GM21723 (cell line): ENCODE data around the gene PAH.

ENCODE experiments used
- ATAC-seq: cut with Tn5 transposase; IDR thresholded peaks from one replicate; pipeline ENCODE4 v1.9.1; 2021; ENCODE audit warnings: mild to moderate bottlenecking, moderate library complexity; ENCODE audit not compliant: unreplicated experiment

PAH gene

GRCh38 chr12:102950950-102951619 is 34.0 kb upstream of the PAH start:
- ATAC-seq: no peak

DNA sequence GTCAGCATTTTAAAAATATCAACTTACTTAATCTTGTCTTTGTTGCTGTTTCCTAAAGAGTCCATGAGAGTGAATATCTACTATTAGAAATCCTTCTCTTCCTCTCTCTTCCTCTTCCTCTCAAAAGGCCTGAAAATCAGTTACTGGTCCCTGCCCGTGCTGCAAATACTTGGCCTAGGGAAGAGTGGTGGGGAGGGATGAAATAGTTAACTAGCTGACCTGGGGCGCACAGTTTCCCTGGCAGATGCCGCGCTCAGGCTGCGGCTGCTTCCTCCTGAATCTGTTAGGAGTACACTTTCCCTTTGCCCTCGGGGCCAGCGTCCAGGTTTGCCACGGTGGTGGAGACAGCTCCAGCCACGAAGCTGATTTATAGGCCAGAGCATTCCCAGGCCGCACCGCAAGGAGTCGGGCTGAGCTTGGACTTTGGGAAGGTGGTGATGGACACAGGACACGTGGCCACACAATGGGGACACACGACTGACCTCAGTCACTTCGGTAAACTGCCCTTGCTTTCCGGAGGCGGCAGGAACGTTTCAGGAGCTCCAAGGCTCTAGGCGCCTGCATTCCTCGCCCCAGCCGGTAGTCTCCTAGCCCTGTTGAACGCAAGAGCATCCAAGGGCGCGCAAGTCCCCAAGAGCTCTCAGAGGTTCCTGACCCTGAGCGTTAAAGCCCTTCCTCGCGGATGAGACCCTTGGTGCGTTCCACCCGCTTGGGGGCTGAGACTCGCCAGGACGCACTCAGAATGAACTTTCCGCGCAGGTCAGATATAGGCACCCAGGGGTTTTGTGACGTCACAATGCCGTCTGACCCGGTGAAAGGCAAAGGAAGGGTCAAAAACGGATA is 33.3 kb upstream of the PAH start:
- no peak for ATAC-seq

- no peak for ATAC-seq
Observed at GRCh38 chr12:102948941-102949352, 31.9 kb upstream of the PAH start.

DNA sequence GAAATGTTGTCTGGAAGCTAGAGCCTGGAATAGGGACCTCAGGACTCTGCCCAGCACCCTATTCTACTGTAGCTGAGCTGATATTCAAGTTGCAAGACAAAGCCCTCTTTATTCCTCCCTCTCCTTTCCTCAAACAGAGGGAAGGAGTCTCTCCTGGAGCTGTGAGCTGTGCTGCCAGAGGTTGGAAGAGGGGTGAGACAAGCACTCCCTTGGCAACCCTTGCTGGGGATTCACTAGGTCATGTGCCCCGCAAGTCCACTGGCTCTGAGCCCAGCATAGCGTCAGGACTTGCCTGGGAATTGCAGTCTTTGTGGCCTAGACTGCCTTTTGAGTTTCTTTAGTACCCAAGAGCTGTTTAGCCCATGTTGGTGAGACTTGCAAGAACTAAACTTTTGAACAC is 29.0 kb upstream of the PAH start:
- no peak for ATAC-seq

DNA sequence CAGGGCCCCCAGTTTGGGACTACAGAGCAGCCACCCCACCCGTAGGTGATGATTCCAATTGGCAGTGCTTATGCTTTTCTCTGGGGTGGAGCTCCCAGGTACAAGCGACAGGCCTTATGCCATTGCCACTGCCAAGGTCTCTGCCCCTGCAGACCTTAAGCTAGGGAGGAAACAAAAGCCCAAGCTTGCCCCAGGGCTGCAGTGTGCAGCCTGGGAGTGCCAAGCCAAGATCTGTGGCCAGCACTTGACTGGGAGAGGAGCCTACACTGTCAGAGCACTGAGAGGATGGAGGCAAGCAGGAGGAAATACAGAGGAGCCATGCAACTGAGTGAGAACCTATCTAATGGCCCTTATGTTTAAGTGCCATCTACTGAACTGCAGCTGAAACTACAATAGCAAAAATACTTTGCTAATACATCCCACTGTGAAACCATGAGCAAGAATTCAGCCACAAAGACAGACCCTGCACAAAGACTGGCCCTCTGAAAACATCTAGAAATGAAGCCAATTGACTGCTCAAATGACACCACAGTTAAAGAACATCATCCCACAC is 22.7 kb upstream of the PAH start:
- ATAC-seq: no peak

GRCh38 chr12:102939059-102939458 is 22.0 kb upstream of the PAH start:
- no peak for ATAC-seq

DNA sequence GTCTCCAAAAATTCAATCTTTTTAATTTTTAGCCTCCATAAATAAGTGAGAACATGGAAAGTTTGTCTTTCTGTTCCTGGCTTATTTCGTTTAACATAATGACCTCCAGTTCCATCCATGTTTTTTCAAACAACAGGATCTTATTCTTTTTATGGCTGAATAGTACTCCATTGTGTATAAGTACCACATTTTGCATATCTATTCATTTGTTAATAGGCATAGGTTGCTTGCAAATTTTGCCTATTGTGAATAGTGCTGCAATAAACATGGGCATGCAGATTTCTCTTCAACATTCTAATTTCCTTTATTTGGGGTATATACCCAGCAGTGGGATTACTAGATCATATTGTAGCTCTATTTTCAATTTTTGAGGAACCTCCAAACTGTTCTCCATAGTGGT is 16.1 kb upstream of the PAH start:
- no peak for ATAC-seq

DNA sequence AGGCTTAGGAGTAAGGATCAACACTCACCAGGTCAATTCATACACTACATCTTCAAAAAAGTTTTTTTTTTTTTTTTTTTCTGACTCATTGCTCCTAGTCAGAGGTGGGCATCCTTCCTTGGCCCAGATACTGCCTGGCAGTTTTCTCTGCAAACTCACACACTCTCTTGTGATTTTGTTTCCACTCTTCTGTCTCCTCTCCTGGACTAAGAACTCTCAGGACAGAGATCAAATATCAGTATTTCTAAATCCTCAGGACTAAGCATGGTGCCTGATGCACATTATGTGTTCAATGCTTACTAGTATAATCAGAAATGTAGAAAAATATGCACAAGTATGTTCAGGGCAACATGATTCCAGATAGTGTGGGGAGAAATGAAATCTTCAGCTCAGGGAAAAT is 10.2 kb upstream of the PAH start:
- ATAC-seq: no peak

DNA sequence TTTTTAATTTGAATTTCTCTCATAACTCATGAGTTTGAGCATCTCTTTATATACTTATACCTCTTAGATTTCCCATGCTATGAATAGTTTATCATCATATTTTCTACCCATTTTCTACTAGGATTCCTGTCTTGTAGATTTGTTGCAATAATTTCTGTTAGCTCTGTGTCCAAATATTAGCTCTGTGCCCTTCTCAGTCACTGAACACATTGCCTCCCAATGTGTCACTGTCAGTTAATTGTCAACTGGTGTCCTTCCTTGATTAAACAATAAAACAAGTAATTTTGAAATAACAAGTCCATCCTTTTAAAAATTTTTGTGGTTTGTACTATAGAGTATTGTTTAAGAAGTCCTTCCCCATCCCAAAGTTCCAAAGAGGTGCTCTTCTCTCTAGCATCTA is 4.2 kb upstream of the PAH start:
- ATAC-seq: no peak

GRCh38 chr12:102920271-102920670 is 3.2 kb upstream of the PAH start:
- ATAC-seq: no peak

- ATAC-seq: no peak
Observed at GRCh38 chr12:102918840-102919239, 1.8 kb upstream of the PAH start.

DNA sequence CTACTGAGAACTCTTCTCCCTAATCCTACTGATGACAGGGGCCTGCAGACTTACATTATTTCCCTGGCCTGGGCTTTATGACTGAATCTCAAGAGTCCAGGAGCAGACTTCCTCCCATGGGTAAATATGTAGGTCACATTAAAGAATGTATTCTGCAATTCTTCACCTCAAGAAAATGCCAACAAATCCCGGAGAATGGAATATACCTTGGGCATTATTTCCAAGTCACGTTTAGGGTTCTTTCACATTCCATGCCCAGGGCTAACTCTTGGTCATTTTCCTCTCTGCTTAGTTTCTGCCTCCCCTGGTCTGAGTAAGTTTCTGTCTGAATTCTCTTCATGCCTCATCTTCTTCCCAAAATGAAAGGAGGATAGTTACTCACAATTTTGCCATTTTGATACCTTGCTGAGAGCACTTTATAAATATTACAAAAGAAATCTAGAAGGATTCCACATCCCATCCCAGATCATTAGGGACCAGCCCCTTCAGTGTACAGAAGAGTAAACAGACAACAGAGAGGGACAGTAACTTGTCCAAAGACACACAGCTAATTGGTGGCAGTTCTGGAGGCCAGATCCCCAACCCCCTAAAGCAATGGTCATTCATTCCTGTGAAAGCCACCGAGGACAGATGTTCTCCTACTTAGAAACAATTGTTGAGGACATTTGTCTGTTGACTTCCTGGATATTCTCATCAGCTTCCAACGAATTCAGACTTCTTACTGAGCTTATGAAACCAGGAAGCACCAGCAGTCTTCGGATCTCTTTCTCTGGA is 605 bp downstream of the PAH start:
- ATAC-seq: no peak

DNA sequence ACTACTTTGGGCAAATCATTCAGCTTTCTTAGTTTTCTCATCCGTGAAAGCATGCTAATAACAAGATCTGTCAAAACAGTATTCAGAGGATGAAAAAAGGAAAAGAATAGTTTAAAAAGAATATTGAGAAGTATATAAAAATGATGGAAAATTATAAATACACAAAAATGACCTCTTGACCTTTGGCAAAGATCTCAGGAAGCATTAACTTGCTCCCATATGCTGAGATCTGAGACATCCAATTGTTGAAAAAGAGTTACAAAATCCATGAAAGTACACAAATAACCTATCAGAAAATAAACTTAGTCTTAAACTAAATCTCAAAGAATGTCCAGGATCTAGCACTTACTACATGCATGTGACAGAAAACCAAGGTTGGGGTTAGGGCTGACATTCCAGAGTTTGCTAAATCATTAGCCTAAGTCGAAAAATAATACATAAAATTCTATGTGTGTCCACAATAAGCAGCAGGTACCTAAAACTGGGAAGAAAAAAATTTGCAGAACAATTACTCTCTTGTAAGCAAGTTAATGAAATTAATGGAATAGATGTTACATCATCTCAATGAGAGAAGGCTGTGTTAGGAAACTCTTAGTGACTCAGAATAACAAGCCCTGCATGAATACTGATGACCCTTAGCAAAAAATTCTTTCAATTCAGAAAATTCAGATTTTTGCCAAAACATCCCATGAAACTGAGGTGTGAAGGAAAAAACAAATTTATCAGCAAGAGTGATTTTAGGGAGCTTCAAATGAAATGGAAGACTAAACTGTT is 3.4 kb downstream of the PAH start:
- ATAC-seq: no peak

GRCh38 chr12:102912258-102912657 is 4.8 kb downstream of the PAH start:
- no peak for ATAC-seq

- no peak for ATAC-seq
Observed at GRCh38 chr12:102911320-102911719, 5.7 kb downstream of the PAH start.

DNA sequence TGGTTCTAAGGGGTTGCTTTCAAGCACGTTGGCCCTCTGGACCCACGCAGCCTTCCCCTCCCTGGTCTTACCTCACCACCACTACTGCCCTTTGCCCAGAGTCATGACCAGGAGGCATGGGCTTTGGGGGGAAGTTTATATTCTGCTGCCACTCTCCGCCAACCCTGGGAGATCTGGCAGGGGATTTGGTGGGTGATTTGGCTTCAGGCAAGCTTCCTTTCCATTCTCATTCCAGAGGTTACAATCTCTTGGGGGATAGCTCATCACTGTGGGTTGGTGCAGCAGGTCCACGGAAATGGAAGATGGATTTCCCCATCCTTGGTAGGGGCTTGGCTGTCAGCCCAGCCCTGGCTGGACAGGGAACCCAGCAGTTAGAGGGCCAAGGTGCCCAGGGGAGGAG is 6.3 kb downstream of the PAH start:
- no peak for ATAC-seq

DNA sequence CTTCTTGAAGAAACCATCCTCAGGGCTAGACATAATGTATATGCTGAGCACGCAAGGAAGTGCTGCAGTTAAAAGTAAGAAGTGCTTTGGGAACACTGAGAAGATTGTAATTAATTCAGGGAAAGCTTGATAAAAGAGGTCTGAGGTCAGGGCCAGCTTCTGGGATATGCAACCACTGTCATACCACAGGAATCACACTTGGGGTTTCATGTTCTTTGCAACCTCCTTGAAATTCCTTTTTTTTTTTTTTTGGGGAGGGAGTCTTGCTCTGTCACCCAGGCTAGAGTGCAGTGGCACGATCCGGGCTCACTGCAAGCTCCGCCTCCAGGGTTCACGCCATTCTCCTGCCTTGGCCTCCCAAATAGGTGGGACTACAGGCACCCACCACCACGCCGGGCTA is 6.9 kb downstream of the PAH start:
- no peak for ATAC-seq

DNA sequence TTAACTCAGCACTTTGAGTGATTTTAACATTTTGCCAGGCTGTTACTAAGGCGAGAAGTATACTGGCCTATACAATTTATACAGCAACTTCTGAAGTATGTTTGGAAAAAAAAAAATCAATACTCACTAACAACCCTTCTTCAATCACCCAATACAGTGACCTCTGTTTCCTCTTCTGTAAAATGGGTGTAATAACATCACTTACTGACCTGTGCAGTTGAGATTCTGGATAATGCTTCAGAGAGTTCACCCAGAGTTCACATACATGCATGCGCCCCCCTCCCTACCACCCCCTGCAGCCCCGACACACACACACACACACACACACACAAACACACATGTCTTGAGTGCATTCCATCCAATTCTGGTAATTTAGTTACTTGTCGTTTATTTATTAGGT is 9.1 kb downstream of the PAH start:
- ATAC-seq: no peak

GRCh38 chr12:102905229-102905628 is 11.8 kb downstream of the PAH start:
- no peak for ATAC-seq

DNA sequence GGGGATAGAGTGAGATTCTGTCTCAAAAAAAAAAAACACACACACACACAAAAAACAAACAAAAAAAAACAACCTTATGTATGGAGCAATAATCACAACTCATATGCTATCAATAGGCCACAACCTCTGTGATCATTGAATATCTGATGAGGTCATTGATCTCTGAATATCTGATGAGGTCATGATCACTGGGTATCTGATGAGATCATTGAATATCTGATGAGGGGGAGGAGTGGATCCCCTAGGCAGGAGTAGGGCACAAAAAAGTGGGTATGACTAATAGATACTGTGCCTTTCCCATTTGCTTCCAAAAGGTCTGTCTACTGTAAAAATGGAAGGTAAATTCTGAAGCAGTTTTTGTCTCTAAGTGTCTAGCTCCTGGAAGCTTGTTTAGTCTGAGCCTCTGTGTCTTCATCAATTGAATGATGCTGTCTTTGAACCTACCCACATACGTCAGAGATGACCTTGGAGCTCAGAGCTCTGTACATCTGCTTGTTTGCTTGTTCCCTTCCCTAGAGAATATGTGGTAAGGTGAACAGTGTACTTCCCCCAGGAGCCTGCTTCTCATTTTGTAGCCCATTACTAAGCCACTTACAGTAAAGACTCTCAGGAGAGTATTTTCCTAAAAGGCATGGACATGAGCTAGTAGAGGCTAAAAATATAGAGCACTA is 13.6 kb downstream of the PAH start:
- no peak for ATAC-seq
